GM12878 (cell line): ENCODE results near the gene GNPTG. TPM values are rescaled to one million over a fixed set of nuclear protein-coding genes. Genes with fewer than 3 reads are reported as not detected.

Experiments
- BACH1 ChIP-seq: fragments of 450-650 bp; IDR thresholded peaks from 2 replicates; pipeline ENCODE4 v1.6.1; 2017; ENCODE audit warnings: mild to moderate bottlenecking, borderline replicate concordance
- CBX3 ChIP-seq: fragments of 200-600 bp; sonication (generic); IDR thresholded peaks from 2 replicates; pipeline ENCODE4 v1.6.1; 2016; ENCODE audit warnings: low read depth, borderline replicate concordance
- ESRRA ChIP-seq: IDR thresholded peaks from 2 replicates; pipeline ENCODE4 v1.6.1; 2012; ENCODE audit warnings: mild to moderate bottlenecking, low read length, improper control_type of control experiment
- HDGF ChIP-seq: fragments of 450-650 bp; IDR thresholded peaks from 2 replicates; pipeline ENCODE4 v1.6.1; 2016; ENCODE audit warnings: antibody characterized with exemption
- NFIC ChIP-seq: IDR thresholded peaks from 2 replicates; pipeline ENCODE4 v1.6.1; 2012; ENCODE audit warnings: low read depth, mild to moderate bottlenecking, inconsistent platforms, low read length, moderate library complexity
- NFYB ChIP-seq: IDR thresholded peaks from 2 replicates; pipeline ENCODE4 v1.6.1; 2011; ENCODE audit warnings: low read depth, mild to moderate bottlenecking, low read length, improper control_type of control experiment, moderate library complexity; ENCODE audit not compliant: insufficient read depth
- POLR2AphosphoS2 ChIP-seq: IDR thresholded peaks from 2 replicates; pipeline ENCODE4 v1.6.1; 2011; ENCODE audit warnings: low read depth, mild to moderate bottlenecking, low read length, improper control_type of control experiment, moderate library complexity
- SMC3 ChIP-seq: IDR thresholded peaks from 2 replicates; pipeline ENCODE4 v1.6.1; 2011; ENCODE audit warnings: low read length, improper control_type of control experiment, borderline replicate concordance
- SREBF1 ChIP-seq: IDR thresholded peaks from 2 replicates; pipeline ENCODE4 v1.6.1; 2012; ENCODE audit warnings: mild to moderate bottlenecking, low read length
- SRF ChIP-seq, 2 experiments: IDR thresholded peaks; 2 replicates each; pipeline ENCODE4 v1.6.1; 2011; ENCODE audit warnings: low read depth in 2 of 2, low read length in 2 of 2, mild to moderate bottlenecking in 1 of 2, moderate library complexity in 1 of 2
- SUPT20H ChIP-seq: IDR thresholded peaks from 2 replicates; pipeline ENCODE4 v1.6.1; 2011; ENCODE audit warnings: low read depth, mild to moderate bottlenecking, low read length, moderate library complexity, borderline replicate concordance; ENCODE audit not compliant: control insufficient read depth
- TCF12 ChIP-seq: IDR thresholded peaks from 2 replicates; pipeline ENCODE4 v1.6.1; 2011; ENCODE audit warnings: low read depth, mild to moderate bottlenecking, low read length
- ZNF217 ChIP-seq: fragments of 450-650 bp; IDR thresholded peaks from 2 replicates; pipeline ENCODE4 v1.6.1; 2017; ENCODE audit warnings: antibody characterized with exemption, mild to moderate bottlenecking
- polyA plus RNA-seq, 11 experiments: library from polyadenylated mRNA; depleted of rRNA in 4 of 11; unstranded in 6 of 11; stranded (reverse) in 5 of 11; fragments of >200 nt; fragmentation: Nextera tagmentation in 4 of 11; fragmentation: Illumina TruSeq in 1 of 11; extraction: Ambion mirVana in 4 of 11; extraction: Trizol in 1 of 11; gene quantifications; 1 replicate in 1 of 11; 2 replicates in 10 of 11; pipeline versions ENCODE4 v1.2.1 to v1.2.3, GENCODE V29; 2011 to 2016; ENCODE audit warnings: inconsistent platforms in 2 of 11, missing spikeins in 2 of 11, low read depth in 1 of 11
- total RNA-seq, 4 experiments: library from RNA; depleted of rRNA in 3 of 4; stranded (reverse); fragments of >200 nt in 3 of 4; fragmentation: Illumina TruSeq in 1 of 4; extraction: Trizol in 1 of 4; gene quantifications; 2 replicates each; pipeline versions ENCODE4 v1.2.1 to v1.2.3, GENCODE V29; 2013 to 2021
- TF ChIP-seq, protein P1 (sequence below): fragments of 450-650 bp; IDR thresholded peaks from 2 replicates; pipeline ENCODE4 v1.6.1; 2017; ENCODE audit warnings: borderline replicate concordance
- TF ChIP-seq, protein P2 (sequence below): fragments of 450-650 bp; IDR thresholded peaks from 2 replicates; pipeline ENCODE4 v1.6.1; 2017; ENCODE audit warnings: mild to moderate bottlenecking, moderate library complexity
- TF ChIP-seq, protein P3 (sequence below): IDR thresholded peaks from 2 replicates; pipeline ENCODE4 v1.6.1; 2012; ENCODE audit warnings: low read length, inconsistent platforms
- TF ChIP-seq, protein P4 (sequence below): fragments of 450-650 bp; IDR thresholded peaks from 2 replicates; pipeline ENCODE4 v1.6.1; 2018; ENCODE audit warnings: mild to moderate bottlenecking, low read depth, moderate library complexity; ENCODE audit not compliant: partially characterized antibody

Gene GNPTG
- total and polyA plus RNA-seq, 10 of the 15 experiments (the other 5 are each of a cell fraction or from before 2014, with no cell fraction given) = 0.80 to 32.6 (median 20.9) TPM

DNA sequence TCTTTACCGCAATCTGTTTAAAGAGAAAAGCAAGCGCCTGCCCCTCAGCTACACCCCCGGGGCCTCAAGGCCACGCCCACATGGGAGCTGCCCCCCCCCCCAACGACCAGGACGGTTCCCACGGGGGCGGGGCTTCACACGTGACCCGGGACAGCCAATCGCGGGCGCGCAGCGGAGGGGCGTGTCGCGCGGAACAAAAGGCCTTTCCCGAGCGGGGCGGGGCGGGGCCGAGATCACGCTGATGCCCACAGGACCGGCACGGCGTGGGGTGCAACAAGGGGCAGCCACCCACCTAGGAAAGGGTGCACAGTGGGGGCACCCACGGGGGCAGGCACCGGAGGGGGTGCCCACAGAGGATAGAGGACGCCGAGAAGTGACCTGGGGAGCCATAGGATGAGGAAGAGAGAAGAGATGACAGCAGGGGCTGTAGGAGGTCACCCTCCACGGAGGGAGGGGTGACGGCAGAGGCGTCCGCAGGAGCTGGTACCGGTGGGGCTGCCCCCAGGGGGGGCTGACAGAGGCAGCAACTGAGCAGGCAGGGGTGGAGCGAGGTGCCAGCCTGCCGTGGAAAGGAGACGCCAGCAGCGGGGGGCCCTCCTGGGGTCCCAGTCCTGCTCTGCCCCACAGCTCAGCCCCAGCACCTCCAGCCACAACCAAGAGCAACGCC is 56.6 kb downstream of the GNPTG start (continued):
- TF ChIP-seq BACH1 (peak; percentile 20; the same call in 1 of the 2 replicates), SREBF1 (0 out of 2 replicates have a peak, but pooled peaks have one; percentile 32), ESRRA (0 out of 2 replicates have a peak, but pooled peaks have one; percentile 43), CBX3 (no peak), POLR2AphosphoS2 (0 out of 2 replicates have a peak, but pooled peaks have one; percentile 60), ZNF217 (no peak), NFYB (peak; percentile 71; the same call in 1 of the 2 replicates), HDGF (peak; percentile 75; the same call in 1 of the 2 replicates), TCF12 (no peak), SUPT20H (no peak), SMC3 (no peak), SRF (IDR thresholded peaks at IDR 0.05; ENCODE audit: low read depth in 2 of 2, low read length in 2 of 2) (no peak), NFIC (no peak)
- TF ChIP-seq, protein P1, sequence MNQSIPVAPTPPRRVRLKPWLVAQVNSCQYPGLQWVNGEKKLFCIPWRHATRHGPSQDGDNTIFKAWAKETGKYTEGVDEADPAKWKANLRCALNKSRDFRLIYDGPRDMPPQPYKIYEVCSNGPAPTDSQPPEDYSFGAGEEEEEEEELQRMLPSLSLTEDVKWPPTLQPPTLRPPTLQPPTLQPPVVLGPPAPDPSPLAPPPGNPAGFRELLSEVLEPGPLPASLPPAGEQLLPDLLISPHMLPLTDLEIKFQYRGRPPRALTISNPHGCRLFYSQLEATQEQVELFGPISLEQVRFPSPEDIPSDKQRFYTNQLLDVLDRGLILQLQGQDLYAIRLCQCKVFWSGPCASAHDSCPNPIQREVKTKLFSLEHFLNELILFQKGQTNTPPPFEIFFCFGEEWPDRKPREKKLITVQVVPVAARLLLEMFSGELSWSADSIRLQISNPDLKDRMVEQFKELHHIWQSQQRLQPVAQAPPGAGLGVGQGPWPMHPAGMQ = no peak
- TF ChIP-seq, protein P2, sequence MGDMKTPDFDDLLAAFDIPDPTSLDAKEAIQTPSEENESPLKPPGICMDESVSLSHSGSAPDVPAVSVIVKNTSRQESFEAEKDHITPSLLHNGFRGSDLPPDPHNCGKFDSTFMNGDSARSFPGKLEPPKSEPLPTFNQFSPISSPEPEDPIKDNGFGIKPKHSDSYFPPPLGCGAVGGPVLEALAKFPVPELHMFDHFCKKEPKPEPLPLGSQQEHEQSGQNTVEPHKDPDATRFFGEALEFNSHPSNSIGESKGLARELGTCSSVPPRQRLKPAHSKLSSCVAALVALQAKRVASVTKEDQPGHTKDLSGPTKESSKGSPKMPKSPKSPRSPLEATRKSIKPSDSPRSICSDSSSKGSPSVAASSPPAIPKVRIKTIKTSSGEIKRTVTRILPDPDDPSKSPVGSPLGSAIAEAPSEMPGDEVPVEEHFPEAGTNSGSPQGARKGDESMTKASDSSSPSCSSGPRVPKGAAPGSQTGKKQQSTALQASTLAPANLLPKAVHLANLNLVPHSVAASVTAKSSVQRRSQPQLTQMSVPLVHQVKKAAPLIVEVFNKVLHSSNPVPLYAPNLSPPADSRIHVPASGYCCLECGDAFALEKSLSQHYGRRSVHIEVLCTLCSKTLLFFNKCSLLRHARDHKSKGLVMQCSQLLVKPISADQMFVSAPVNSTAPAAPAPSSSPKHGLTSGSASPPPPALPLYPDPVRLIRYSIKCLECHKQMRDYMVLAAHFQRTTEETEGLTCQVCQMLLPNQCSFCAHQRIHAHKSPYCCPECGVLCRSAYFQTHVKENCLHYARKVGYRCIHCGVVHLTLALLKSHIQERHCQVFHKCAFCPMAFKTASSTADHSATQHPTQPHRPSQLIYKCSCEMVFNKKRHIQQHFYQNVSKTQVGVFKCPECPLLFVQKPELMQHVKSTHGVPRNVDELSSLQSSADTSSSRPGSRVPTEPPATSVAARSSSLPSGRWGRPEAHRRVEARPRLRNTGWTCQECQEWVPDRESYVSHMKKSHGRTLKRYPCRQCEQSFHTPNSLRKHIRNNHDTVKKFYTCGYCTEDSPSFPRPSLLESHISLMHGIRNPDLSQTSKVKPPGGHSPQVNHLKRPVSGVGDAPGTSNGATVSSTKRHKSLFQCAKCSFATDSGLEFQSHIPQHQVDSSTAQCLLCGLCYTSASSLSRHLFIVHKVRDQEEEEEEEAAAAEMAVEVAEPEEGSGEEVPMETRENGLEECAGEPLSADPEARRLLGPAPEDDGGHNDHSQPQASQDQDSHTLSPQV = no peak
- TF ChIP-seq, protein P3, sequence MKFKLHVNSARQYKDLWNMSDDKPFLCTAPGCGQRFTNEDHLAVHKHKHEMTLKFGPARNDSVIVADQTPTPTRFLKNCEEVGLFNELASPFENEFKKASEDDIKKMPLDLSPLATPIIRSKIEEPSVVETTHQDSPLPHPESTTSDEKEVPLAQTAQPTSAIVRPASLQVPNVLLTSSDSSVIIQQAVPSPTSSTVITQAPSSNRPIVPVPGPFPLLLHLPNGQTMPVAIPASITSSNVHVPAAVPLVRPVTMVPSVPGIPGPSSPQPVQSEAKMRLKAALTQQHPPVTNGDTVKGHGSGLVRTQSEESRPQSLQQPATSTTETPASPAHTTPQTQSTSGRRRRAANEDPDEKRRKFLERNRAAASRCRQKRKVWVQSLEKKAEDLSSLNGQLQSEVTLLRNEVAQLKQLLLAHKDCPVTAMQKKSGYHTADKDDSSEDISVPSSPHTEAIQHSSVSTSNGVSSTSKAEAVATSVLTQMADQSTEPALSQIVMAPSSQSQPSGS = no peak
- TF ChIP-seq, protein P4, sequence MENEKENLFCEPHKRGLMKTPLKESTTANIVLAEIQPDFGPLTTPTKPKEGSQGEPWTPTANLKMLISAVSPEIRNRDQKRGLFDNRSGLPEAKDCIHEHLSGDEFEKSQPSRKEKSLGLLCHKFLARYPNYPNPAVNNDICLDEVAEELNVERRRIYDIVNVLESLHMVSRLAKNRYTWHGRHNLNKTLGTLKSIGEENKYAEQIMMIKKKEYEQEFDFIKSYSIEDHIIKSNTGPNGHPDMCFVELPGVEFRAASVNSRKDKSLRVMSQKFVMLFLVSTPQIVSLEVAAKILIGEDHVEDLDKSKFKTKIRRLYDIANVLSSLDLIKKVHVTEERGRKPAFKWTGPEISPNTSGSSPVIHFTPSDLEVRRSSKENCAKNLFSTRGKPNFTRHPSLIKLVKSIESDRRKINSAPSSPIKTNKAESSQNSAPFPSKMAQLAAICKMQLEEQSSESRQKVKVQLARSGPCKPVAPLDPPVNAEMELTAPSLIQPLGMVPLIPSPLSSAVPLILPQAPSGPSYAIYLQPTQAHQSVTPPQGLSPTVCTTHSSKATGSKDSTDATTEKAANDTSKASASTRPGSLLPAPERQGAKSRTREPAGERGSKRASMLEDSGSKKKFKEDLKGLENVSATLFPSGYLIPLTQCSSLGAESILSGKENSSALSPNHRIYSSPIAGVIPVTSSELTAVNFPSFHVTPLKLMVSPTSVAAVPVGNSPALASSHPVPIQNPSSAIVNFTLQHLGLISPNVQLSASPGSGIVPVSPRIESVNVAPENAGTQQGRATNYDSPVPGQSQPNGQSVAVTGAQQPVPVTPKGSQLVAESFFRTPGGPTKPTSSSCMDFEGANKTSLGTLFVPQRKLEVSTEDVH = no peak
